ENCODE data around the gene ABI1. TPM values are rescaled to one million over a fixed set of nuclear protein-coding genes. Genes with fewer than 3 reads are reported as not detected.
A peak's percentile ranks its signal among the peaks of the same experiment; 100 is the strongest.

Gene ABI1
- total RNA-seq, 1 experiment from 2014 or later, result 36.9 TPM

DNA sequence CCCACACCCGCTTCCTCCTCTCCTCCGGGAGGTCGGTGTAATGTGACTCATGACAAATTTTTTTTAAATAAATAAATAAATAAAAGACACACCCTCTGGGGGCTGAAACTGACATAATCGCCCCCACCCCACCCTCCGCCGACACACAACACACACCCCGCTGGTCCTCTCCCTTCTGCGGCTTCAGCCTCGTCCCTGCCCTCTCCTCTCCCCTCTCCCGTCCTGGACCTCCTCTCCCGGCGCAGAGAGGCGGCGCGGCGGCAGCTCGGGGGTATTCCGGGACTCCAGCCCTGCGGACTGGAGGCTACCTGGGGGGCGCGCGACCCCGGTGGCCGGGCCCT is 686 bp downstream of the ABI1 start:
- H3K27ac ChIP-seq (ENCODE audit: insufficient read length, low read depth, low read length), result no peak overlapping the region
- H3K23me2 ChIP-seq (ENCODE audit: insufficient read length, low read depth, low read length, poor library complexity, severe bottlenecking), result peaks cover 5% of the 10 kb centered on the region
- H3K18ac ChIP-seq (ENCODE audit: insufficient read length, low read depth, low read length), result no peak overlapping the region
- no peaks in the 10 kb centered on the region for H3K27me3 ChIP-seq (ENCODE audit: insufficient read depth, low read length)
- peak overlapping the region; percentile 99 for H3K4me3 Mint-ChIP-seq
- H2AK5ac ChIP-seq (ENCODE audit: insufficient read length, low read length), result no peak overlapping the region
- no peak overlapping the region for H3K56ac ChIP-seq (ENCODE audit: insufficient read length, low read depth, low read length)
- no peak overlapping the region for H3K4ac ChIP-seq (ENCODE audit: low read depth, low read length)
- H4K8ac ChIP-seq (replicated peaks; ENCODE audit: insufficient read length, low read depth, low read length), result no peak overlapping the region
- H3K9ac ChIP-seq (ENCODE audit: extremely low read depth, insufficient read length, low read length), result peak overlapping the region; percentile 78
- H3K27me3 Mint-ChIP-seq (ENCODE audit: low read depth), result peaks cover 4% of the 10 kb centered on the region; the same call in 1 of the 2 replicates
- TF ChIP-seq, protein P1, sequence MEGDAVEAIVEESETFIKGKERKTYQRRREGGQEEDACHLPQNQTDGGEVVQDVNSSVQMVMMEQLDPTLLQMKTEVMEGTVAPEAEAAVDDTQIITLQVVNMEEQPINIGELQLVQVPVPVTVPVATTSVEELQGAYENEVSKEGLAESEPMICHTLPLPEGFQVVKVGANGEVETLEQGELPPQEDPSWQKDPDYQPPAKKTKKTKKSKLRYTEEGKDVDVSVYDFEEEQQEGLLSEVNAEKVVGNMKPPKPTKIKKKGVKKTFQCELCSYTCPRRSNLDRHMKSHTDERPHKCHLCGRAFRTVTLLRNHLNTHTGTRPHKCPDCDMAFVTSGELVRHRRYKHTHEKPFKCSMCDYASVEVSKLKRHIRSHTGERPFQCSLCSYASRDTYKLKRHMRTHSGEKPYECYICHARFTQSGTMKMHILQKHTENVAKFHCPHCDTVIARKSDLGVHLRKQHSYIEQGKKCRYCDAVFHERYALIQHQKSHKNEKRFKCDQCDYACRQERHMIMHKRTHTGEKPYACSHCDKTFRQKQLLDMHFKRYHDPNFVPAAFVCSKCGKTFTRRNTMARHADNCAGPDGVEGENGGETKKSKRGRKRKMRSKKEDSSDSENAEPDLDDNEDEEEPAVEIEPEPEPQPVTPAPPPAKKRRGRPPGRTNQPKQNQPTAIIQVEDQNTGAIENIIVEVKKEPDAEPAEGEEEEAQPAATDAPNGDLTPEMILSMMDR (conservative IDR thresholded peaks at IDR 0.05), result no peak
- no peak overlapping the region for H4K91ac ChIP-seq (ENCODE audit: insufficient read length, low read depth, low read length)
- no CpG with 5 or more reads among the region's 24 CpGs for WGBS (ENCODE audit: extremely low coverage, insufficient read length, low lambda C conversion rate)
- no peaks in the 10 kb centered on the region for H3K9me3 Mint-ChIP-seq
- H3K23ac ChIP-seq (ENCODE audit: insufficient read length, low read depth, low read length), result no peak overlapping the region
- H3K27ac Mint-ChIP-seq, result peak overlapping the region in 1 of 3 experiments; percentile 78; a peak in 1 of 7 replicates
- no peaks in the 10 kb centered on the region for H3K9me3 ChIP-seq (ENCODE audit: control insufficient read depth, low read depth, low read length)
- H3K4me1 ChIP-seq (ENCODE audit: insufficient read depth, low read length), result no peaks in the 10 kb centered on the region
- H2BK12ac ChIP-seq (ENCODE audit: insufficient read length, low read depth, low read length), result no peak overlapping the region
- no peak overlapping the region for H2BK15ac ChIP-seq (ENCODE audit: low read depth, low read length)
- H2BK120ac ChIP-seq (ENCODE audit: low read depth, low read length, poor library complexity, severe bottlenecking), result no peak overlapping the region
- H3K79me2 ChIP-seq (ENCODE audit: insufficient read depth, low read length), result peaks cover 29% of the 10 kb centered on the region; the same call in 1 of the 2 replicates
- H3K79me1 ChIP-seq (ENCODE audit: insufficient read depth, low read depth, low read length, poor library complexity, severe bottlenecking), result peaks cover 4% of the 10 kb centered on the region
- no peak overlapping the region for H4K5ac ChIP-seq (ENCODE audit: insufficient read length, low read depth, low read length)
- H3K4me2 ChIP-seq (ENCODE audit: insufficient read depth, insufficient read length, low read length), result peak overlapping the region; percentile 95
- no peak overlapping the region for H3T11ph ChIP-seq (ENCODE audit: low read length)
- H3K4me1 Mint-ChIP-seq, result peaks cover 21 to 30% of the 10 kb centered on the region in 2 experiments
- no peak overlapping the region for H2BK5ac ChIP-seq (ENCODE audit: insufficient read length, low read length)
- no peak overlapping the region for H2AFZ ChIP-seq (ENCODE audit: low read length)
- H4K20me1 ChIP-seq (ENCODE audit: control insufficient read depth, insufficient read depth, insufficient read length), result no peaks in the 10 kb centered on the region
- peak overlapping the region; percentile 50; the same call in 1 of the 2 replicates for H3K14ac ChIP-seq (ENCODE audit: insufficient read depth, low read length)
- no peak overlapping the region for H2BK20ac ChIP-seq (ENCODE audit: low read depth, low read length, poor library complexity, severe bottlenecking)
- H3K36me3 Mint-ChIP-seq (ENCODE audit: insufficient read depth in 1 of 3, low read depth in 3 of 3), result peaks cover 0 to 2% (median 0%) of the 10 kb centered on the region in 3 experiments; a peak in 2 of 7 replicates
- DNase-seq, result peak; percentile 44

Data from H9 (cell line).